ENCODE results near the gene PRR5L.

PRR5L gene

GRCh38 chr11:36361901-36362391, 65.9 kb downstream of the PRR5L start:
- POLR2A ChIA-PET: no interaction called here
- TF ChIP-seq FOXM1 (IDR thresholded peaks at IDR 0.05; ENCODE audit: borderline replicate concordance): no peak
- no peak for TF ChIP-seq ELF4 (IDR thresholded peaks at IDR 0.05)
- TF ChIP-seq TARDBP (IDR thresholded peaks at IDR 0.05): no peak
- no peak for TF ChIP-seq SP1 (IDR thresholded peaks at IDR 0.05)
- TF ChIP-seq BHLHE40 (IDR thresholded peaks at IDR 0.05; ENCODE audit: borderline replicate concordance): no peak
- no peak for TF ChIP-seq ZNF384 (IDR thresholded peaks at IDR 0.05)
- TF ChIP-seq FOXA1 (IDR thresholded peaks at IDR 0.05): no peak
- TF ChIP-seq ARNT (IDR thresholded peaks at IDR 0.05): no peak
- no peak for TF ChIP-seq NFRKB (IDR thresholded peaks at IDR 0.05)
- TF ChIP-seq HDGF (IDR thresholded peaks at IDR 0.05; ENCODE audit: borderline replicate concordance): no peak
- TF ChIP-seq SUZ12 (IDR thresholded peaks at IDR 0.05): no peak
- TF ChIP-seq FOXK2 (IDR thresholded peaks at IDR 0.05): no peak
- TF ChIP-seq CTBP1 (IDR thresholded peaks at IDR 0.05; ENCODE audit: borderline replicate concordance): no peak
- TF ChIP-seq, protein P1, sequence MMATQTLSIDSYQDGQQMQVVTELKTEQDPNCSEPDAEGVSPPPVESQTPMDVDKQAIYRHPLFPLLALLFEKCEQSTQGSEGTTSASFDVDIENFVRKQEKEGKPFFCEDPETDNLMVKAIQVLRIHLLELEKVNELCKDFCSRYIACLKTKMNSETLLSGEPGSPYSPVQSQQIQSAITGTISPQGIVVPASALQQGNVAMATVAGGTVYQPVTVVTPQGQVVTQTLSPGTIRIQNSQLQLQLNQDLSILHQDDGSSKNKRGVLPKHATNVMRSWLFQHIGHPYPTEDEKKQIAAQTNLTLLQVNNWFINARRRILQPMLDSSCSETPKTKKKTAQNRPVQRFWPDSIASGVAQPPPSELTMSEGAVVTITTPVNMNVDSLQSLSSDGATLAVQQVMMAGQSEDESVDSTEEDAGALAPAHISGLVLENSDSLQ (IDR thresholded peaks at IDR 0.05): no peak
- no peak for TF ChIP-seq L3MBTL2 (conservative IDR thresholded peaks at IDR 0.05)
- TF ChIP-seq LEF1 (IDR thresholded peaks at IDR 0.05; ENCODE audit: borderline replicate concordance): no peak
- CTCF ChIA-PET: no interaction called here
- peak; percentile 15 for DNase-seq (ENCODE audit: extremely low spot score)

GRCh38 chr11:36362902-36363301, 66.8 kb downstream of the PRR5L start:
- DNase-seq (ENCODE audit: extremely low spot score): no peak
- CTCF ChIA-PET: no interaction called here
- TF ChIP-seq ARNT (IDR thresholded peaks at IDR 0.05): no peak
- TF ChIP-seq CTBP1 (IDR thresholded peaks at IDR 0.05; ENCODE audit: borderline replicate concordance): no peak
- TF ChIP-seq SP1 (IDR thresholded peaks at IDR 0.05): no peak

DNA sequence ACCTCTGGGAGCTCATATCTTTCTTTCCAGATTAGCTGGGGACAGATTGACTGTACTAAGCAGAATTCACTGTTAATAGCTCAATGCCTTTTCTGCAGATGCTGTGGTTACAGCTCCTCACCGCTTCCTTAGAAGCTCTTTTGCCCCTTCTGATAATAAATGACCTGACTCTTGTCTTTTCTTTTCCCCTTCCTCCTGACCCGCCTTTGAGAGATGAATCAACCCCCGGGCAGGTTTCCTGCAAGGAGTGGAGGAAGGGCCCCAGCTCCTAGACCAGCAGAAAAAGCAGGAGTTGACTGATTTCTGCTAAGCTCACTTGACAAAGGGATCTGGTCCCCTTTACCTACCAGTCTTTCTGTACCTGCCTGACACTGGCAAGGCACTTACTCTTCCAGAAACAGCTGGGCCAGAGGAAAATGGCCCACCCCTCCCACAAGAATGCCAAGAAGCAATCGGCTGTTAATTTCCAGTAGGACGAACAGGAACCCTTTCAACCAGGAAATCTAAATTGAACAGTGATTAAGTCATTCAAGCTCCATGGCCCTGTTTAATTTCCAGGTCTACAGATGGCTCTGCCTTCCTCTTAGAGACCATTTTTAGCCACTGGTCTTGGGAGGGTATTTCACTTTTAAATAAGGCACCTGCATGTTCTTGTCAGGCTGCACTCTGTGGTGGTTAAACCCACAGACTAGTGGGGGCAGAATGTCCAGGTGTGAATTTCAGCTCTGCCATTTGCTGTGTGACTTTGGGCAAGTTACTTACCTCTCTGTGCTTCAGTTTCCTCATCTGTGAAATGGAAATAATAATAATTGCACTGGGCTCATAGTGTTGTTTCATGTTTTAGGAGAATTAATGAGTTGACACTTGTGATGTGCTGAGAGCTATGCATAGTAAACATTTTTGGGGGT, 67.5 kb downstream of the PRR5L start:
- CTCF ChIA-PET: no interaction called here
- POLR2A ChIA-PET: no interaction called here
- no peak for DNase-seq (ENCODE audit: extremely low spot score)
- TF ChIP-seq LEF1 (IDR thresholded peaks at IDR 0.05; ENCODE audit: borderline replicate concordance): no peak
- no peak for TF ChIP-seq FOXM1 (IDR thresholded peaks at IDR 0.05; ENCODE audit: borderline replicate concordance)
- TF ChIP-seq TARDBP (IDR thresholded peaks at IDR 0.05): no peak
- no peak for TF ChIP-seq HDGF (IDR thresholded peaks at IDR 0.05; ENCODE audit: borderline replicate concordance)
- TF ChIP-seq SP1 (IDR thresholded peaks at IDR 0.05): no peak
- TF ChIP-seq BHLHE40 (IDR thresholded peaks at IDR 0.05; ENCODE audit: borderline replicate concordance): no peak
- no peak for TF ChIP-seq ELF4 (IDR thresholded peaks at IDR 0.05)
- no peak for TF ChIP-seq NFRKB (IDR thresholded peaks at IDR 0.05)
- TF ChIP-seq ARNT (IDR thresholded peaks at IDR 0.05): no peak
- TF ChIP-seq, protein P1 (IDR thresholded peaks at IDR 0.05): no peak
- TF ChIP-seq CTBP1 (IDR thresholded peaks at IDR 0.05; ENCODE audit: borderline replicate concordance): no peak
- TF ChIP-seq FOXK2 (IDR thresholded peaks at IDR 0.05): no peak
- TF ChIP-seq SUZ12 (IDR thresholded peaks at IDR 0.05): no peak
- no peak for TF ChIP-seq L3MBTL2 (conservative IDR thresholded peaks at IDR 0.05)
- TF ChIP-seq ZNF384 (IDR thresholded peaks at IDR 0.05): no peak
- no peak for TF ChIP-seq FOXA1 (IDR thresholded peaks at IDR 0.05)

More at GRCh38 chr11:36362902-36363301, 66.8 kb downstream of the PRR5L start:
- POLR2A ChIA-PET: no interaction called here

DNA sequence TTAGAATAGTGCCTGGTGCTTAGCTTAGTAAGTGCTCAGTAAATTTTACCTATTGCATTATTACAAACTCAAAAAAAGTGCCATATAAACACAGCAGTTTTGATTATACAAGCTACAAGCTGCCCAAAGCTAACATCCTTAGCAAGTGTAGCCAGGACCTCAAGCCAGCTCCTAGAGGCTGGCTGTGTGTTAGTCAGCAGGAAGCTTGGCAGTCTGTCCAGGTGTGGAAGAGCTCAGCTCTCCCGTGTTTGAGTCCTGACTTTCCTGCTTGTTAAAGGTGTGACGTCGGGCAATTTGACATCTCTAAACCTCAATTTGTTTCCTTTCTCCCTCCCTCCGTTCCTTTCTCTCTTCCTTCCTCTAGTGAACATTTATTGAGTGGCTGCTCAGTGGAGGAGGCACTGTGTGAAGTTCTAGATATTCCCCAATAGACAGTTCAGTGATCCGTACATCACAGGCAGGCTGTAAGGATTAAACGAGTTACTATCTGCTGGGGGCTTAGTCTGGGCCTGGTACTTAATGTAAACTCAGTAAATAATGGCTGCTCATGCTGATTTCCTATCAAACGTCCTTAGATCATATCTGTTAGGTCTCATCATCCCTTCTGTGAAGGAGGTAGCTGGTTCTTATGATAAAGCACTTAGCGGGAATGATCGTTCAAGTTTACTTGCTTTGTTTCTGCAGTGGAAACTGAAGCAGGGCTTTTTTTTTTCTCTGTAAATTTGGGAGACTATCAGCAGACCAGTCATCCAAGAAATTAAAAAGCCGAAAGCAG, 68.7 kb downstream of the PRR5L start:
- TF ChIP-seq TARDBP (IDR thresholded peaks at IDR 0.05) (no peak), ELF4 (IDR thresholded peaks at IDR 0.05) (no peak), CTBP1 (IDR thresholded peaks at IDR 0.05; ENCODE audit: borderline replicate concordance) (no peak), FOXK2 (IDR thresholded peaks at IDR 0.05) (no peak), FOXA1 (IDR thresholded peaks at IDR 0.05) (no peak), ARNT (IDR thresholded peaks at IDR 0.05) (no peak), HDGF (IDR thresholded peaks at IDR 0.05; ENCODE audit: borderline replicate concordance) (no peak), LEF1 (IDR thresholded peaks at IDR 0.05; ENCODE audit: borderline replicate concordance) (no peak), SUZ12 (IDR thresholded peaks at IDR 0.05) (no peak), ZNF384 (IDR thresholded peaks at IDR 0.05) (no peak)
- TF ChIP-seq, protein P1 (IDR thresholded peaks at IDR 0.05): no peak
- ChIA-PET POLR2A (no interaction called here), CTCF (interaction anchor here (1.6 kb wide), 1 partner anchor 11 kb away, joined by 5 read pairs; no protein-coding TSS in a partner anchor)

GRCh38 chr11:36365907-36366306, 69.8 kb downstream of the PRR5L start:
- CTCF ChIA-PET: interaction anchor here (1.6 kb wide), 1 partner anchor 9 kb away, joined by 5 read pairs; no protein-coding TSS in a partner anchor
- no peak for DNase-seq (ENCODE audit: extremely low spot score)
- TF ChIP-seq NFRKB (IDR thresholded peaks at IDR 0.05) (no peak), FOXA1 (IDR thresholded peaks at IDR 0.05) (no peak), FOXM1 (IDR thresholded peaks at IDR 0.05; ENCODE audit: borderline replicate concordance) (no peak), HDGF (IDR thresholded peaks at IDR 0.05; ENCODE audit: borderline replicate concordance) (no peak), TARDBP (IDR thresholded peaks at IDR 0.05) (no peak)
- POLR2A ChIA-PET: no interaction called here

More for the DNA sequence above, 68.7 kb downstream of the PRR5L start:
- DNase-seq (ENCODE audit: extremely low spot score): no peak

Measured in HEK293T (cell line).